ACC112 (cell line): ENCODE data around the gene SLC37A3.

Source experiments
- H2AFZ ChIP-seq: fragments of 200-600 bp; sonication (generic); one replicate; pipeline ENCODE4 v1.6.0; 2017; ENCODE audit warnings: antibody characterized with exemption, low read length; ENCODE audit not compliant: unreplicated experiment
- H3K27ac ChIP-seq: fragments of 200-600 bp; sonication (generic); 2 replicates; pipeline ENCODE4 v1.5.1; 2014; ENCODE audit warnings: low read depth, mild to moderate bottlenecking, antibody characterized with exemption, low read length, moderate library complexity
- H3K27me3 ChIP-seq: fragments of 200-600 bp; sonication (generic); 2 replicates; pipeline ENCODE4 v1.6.1; 2014; ENCODE audit warnings: mild to moderate bottlenecking, antibody characterized with exemption, low read length, moderate library complexity, mixed read lengths; ENCODE audit not compliant: insufficient read depth
- H3K36me3 ChIP-seq: fragments of 200-600 bp; sonication (generic); 2 replicates; pipeline ENCODE4 v1.6.1; 2016; ENCODE audit warnings: mild to moderate bottlenecking, antibody characterized with exemption, low read length, moderate library complexity, mixed read lengths; ENCODE audit not compliant: insufficient read depth
- H3K4me1 ChIP-seq: fragments of 200-600 bp; sonication (generic); one replicate; pipeline ENCODE4 v1.6.1; 2016; ENCODE audit warnings: low read length, mixed read lengths; ENCODE audit not compliant: insufficient read depth, unreplicated experiment, control insufficient read depth
- H3K4me3 ChIP-seq: fragments of 200-600 bp; sonication (generic); 2 replicates; pipeline ENCODE4 v1.5.1; 2014; ENCODE audit warnings: mild to moderate bottlenecking, low read depth, low read length
- H3K79me2 ChIP-seq: fragments of 200-600 bp; sonication (generic); one replicate; pipeline ENCODE4 v1.6.0; 2016; ENCODE audit warnings: low read length; ENCODE audit not compliant: control insufficient read depth, unreplicated experiment, insufficient read depth

Gene SLC37A3

GRCh38 chr7:140402178-140402835 lies 4.0 kb upstream of the SLC37A3 start:
- H3K4me1 ChIP-seq, result no peaks in the 10 kb centered on the region
- H2AFZ ChIP-seq, result no peak overlapping the region
- H3K4me3 ChIP-seq, result no peak overlapping the region
- peaks cover 9% of the 10 kb centered on the region for H3K79me2 ChIP-seq
- H3K36me3 ChIP-seq, result no peaks in the 10 kb centered on the region
- H3K27ac ChIP-seq, result no peak overlapping the region
- H3K27me3 ChIP-seq, result peaks cover 5% of the 10 kb centered on the region; the same call in 1 of the 2 replicates

GRCh38 chr7:140400381-140400780 lies 2.1 kb upstream of the SLC37A3 start:
- no peak overlapping the region for H2AFZ ChIP-seq
- no peak overlapping the region for H3K4me3 ChIP-seq
- H3K27me3 ChIP-seq, result peaks cover 5% of the 10 kb centered on the region; the same call in 1 of the 2 replicates
- H3K36me3 ChIP-seq, result no peaks in the 10 kb centered on the region
- H3K4me1 ChIP-seq, result peaks cover 10% of the 10 kb centered on the region
- H3K27ac ChIP-seq, result no peak overlapping the region
- peaks cover 25% of the 10 kb centered on the region for H3K79me2 ChIP-seq

GRCh38 chr7:140398821-140399220 lies 491 bp upstream of the SLC37A3 start:
- peaks cover 34% of the 10 kb centered on the region for H3K79me2 ChIP-seq
- H3K27ac ChIP-seq, result no peak overlapping the region
- no peaks in the 10 kb centered on the region for H3K36me3 ChIP-seq
- peaks cover 1% of the 10 kb centered on the region; the same call in 1 of the 2 replicates for H3K27me3 ChIP-seq
- peaks cover 10% of the 10 kb centered on the region for H3K4me1 ChIP-seq
- H3K4me3 ChIP-seq, result no peak overlapping the region
- H2AFZ ChIP-seq, result no peak overlapping the region

GRCh38 chr7:140393756-140394306 lies 4.5 kb downstream of the SLC37A3 start:
- Histone ChIP-seq H2AFZ (no peak overlapping the region), H3K4me3 (no peak overlapping the region), H3K36me3 (no peaks in the 10 kb centered on the region), H3K27me3 (no peaks in the 10 kb centered on the region), H3K4me1 (peaks cover 15% of the 10 kb centered on the region), H3K27ac (no peak overlapping the region), H3K79me2 (peaks cover 68% of the 10 kb centered on the region)

GRCh38 chr7:140391634-140392033 lies 6.7 kb downstream of the SLC37A3 start:
- Histone ChIP-seq H3K36me3 (no peaks in the 10 kb centered on the region), H3K27ac (no peak overlapping the region), H3K4me1 (peaks cover 14% of the 10 kb centered on the region), H3K79me2 (peaks cover 56% of the 10 kb centered on the region), H2AFZ (no peak overlapping the region), H3K4me3 (no peak overlapping the region), H3K27me3 (no peaks in the 10 kb centered on the region)

GRCh38 chr7:140390466-140391190 lies 7.7 kb downstream of the SLC37A3 start:
- Histone ChIP-seq H3K27me3 (no peaks in the 10 kb centered on the region), H3K4me1 (peaks cover 5% of the 10 kb centered on the region), H3K4me3 (no peak overlapping the region), H3K36me3 (no peaks in the 10 kb centered on the region), H2AFZ (no peak overlapping the region), H3K27ac (no peak overlapping the region), H3K79me2 (peaks cover 46% of the 10 kb centered on the region)

- Histone ChIP-seq H2AFZ (no peak overlapping the region), H3K27ac (no peak overlapping the region), H3K27me3 (no peaks in the 10 kb centered on the region), H3K4me3 (no peak overlapping the region), H3K36me3 (no peaks in the 10 kb centered on the region), H3K4me1 (peaks cover 10% of the 10 kb centered on the region), H3K79me2 (peaks cover 49% of the 10 kb centered on the region)
These were observed 8.3 kb downstream of the SLC37A3 start for GRCh38 chr7:140390034-140390433.

- Histone ChIP-seq H3K36me3 (no peaks in the 10 kb centered on the region), H3K27ac (no peak overlapping the region), H3K4me1 (peaks cover 13% of the 10 kb centered on the region), H3K27me3 (no peaks in the 10 kb centered on the region), H3K79me2 (peaks cover 50% of the 10 kb centered on the region), H3K4me3 (no peak overlapping the region), H2AFZ (no peak overlapping the region)
These were observed 8.9 kb downstream of the SLC37A3 start for GRCh38 chr7:140389445-140389844.

GRCh38 chr7:140384894-140385545 lies 13.3 kb downstream of the SLC37A3 start:
- Histone ChIP-seq H2AFZ (no peak overlapping the region), H3K79me2 (peaks cover 22% of the 10 kb centered on the region), H3K36me3 (peaks cover 5% of the 10 kb centered on the region; the same call in 1 of the 2 replicates), H3K27me3 (no peaks in the 10 kb centered on the region), H3K4me1 (peaks cover 7% of the 10 kb centered on the region), H3K4me3 (no peak overlapping the region), H3K27ac (no peak overlapping the region)

- Histone ChIP-seq H3K27ac (no peak overlapping the region), H3K36me3 (peaks cover 5% of the 10 kb centered on the region), H3K4me1 (peaks cover 7% of the 10 kb centered on the region), H3K27me3 (no peaks in the 10 kb centered on the region), H3K4me3 (no peak overlapping the region), H3K79me2 (peaks cover 16% of the 10 kb centered on the region), H2AFZ (no peak overlapping the region)
These were observed 14.2 kb downstream of the SLC37A3 start for GRCh38 chr7:140383954-140384713.
